Effector memory CD8-positive, alpha-beta T cell (primary cell): ENCODE measurements around the gene PPFIA3.

Source experiments
- ATAC-seq: fragments of 150-1000 bp; cut with Tn5 transposase; replicated peaks from 2 replicates; pipeline ENCODE4 v1.10.0; 2021; ENCODE audit warnings: mild to moderate bottlenecking, moderate library complexity
- DNase-seq, 3 experiments: peaks; one replicate each; pipeline ENCODE4 v3.0.0; 2021
- H3K27ac Mint-ChIP-seq, 2 donors: one replicate each; pipeline ENCODE4 v1.8.0; 2022; ENCODE audit warnings: mild to moderate bottlenecking in 2 of 2, mixed read lengths in 2 of 2, moderate library complexity in 2 of 2
- H3K27me3 Mint-ChIP-seq, 2 donors: one replicate each; pipeline ENCODE4 v1.8.0; 2022; ENCODE audit warnings: mixed read lengths in 2 of 2
- H3K36me3 Mint-ChIP-seq: one replicate; pipeline ENCODE4 v1.8.0; 2022; ENCODE audit warnings: mild to moderate bottlenecking, moderate library complexity, mixed read lengths; ENCODE audit not compliant: insufficient read depth
- H3K4me1 Mint-ChIP-seq, 2 donors: one replicate each; pipeline ENCODE4 v1.8.0; 2022; ENCODE audit warnings: low read depth in 2 of 2, mixed read lengths in 2 of 2
- H3K4me3 Mint-ChIP-seq, 2 donors: one replicate each; pipeline ENCODE4 v1.8.0; 2022; ENCODE audit warnings: mild to moderate bottlenecking in 2 of 2, mixed read lengths in 2 of 2, moderate library complexity in 2 of 2
- H3K9me3 Mint-ChIP-seq, 2 donors: one replicate each; pipeline ENCODE4 v1.8.0; 2022; ENCODE audit warnings: mixed read lengths in 2 of 2

Gene PPFIA3

DNA sequence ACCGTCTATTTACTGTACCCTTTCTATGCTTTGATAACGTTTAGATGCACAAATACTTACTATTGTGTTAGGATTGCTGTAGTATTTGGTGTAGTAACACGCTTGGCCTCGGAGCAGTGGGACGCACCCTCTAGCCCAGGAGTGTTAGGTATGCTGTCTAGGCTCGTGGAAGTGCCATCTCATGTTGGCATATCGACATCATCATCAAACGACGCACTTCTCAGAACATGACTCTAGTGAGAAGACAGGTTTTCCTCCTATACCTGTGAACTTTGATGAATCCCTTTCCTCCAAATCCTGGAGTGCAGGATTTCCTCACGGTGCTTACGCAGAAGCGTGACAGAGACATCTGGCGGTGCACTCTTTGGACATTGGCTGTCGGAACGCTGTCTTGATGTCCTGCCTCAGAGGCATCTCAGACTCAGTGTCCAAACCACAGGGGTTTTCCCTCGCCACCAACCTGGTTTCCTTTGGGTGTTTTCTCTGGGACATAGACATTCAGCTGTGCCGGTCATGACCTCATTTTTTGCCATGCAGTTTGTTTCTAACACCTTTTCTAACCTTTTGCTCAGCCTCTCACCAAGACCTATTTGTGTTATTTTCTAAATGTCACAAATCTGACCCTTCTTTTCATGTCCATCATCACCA, 27.8 kb upstream of the PPFIA3 start:
- peaks cover 89% of the 10 kb centered on the region for H3K36me3 Mint-ChIP-seq
- peak overlapping the region in 1 of 2 donors; percentile 68 for H3K27ac Mint-ChIP-seq
- no peak overlapping the region for H3K4me3 Mint-ChIP-seq
- no peaks in the 10 kb centered on the region for H3K9me3 Mint-ChIP-seq
- no peak for DNase-seq
- H3K27me3 Mint-ChIP-seq, result no peaks in the 10 kb centered on the region
- peaks cover 9 to 31% of the 10 kb centered on the region in 2 donors for H3K4me1 Mint-ChIP-seq
- peak; percentile 61 for ATAC-seq

DNA sequence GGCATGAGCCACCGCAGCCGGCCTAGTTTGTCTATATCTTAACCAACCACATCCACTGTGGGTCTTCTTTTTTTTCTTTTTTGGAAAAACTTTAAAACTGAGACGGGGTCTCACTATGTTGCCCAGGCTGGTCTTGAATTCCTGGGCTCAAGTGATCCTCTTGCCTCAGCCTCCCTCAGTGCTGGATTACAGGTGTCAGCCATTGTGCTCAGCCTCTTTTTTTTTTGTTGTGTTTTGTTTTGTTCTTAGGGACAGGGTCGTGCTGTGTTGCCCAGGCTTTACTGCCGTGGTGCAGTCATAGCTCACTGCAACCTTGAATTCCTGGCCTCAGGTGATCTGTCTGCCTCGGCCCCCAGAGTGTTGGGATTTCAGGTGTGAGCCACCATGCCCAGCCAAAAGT, 26.7 kb upstream of the PPFIA3 start:
- DNase-seq, result no peak
- peaks cover 84% of the 10 kb centered on the region for H3K36me3 Mint-ChIP-seq
- no peaks in the 10 kb centered on the region for H3K9me3 Mint-ChIP-seq
- peak overlapping the region in 1 of 2 donors; percentile 66 for H3K27ac Mint-ChIP-seq
- no peak for ATAC-seq
- H3K4me1 Mint-ChIP-seq, result peaks cover 0 to 22% of the 10 kb centered on the region in 2 donors
- H3K4me3 Mint-ChIP-seq, result no peak overlapping the region
- H3K27me3 Mint-ChIP-seq, result no peaks in the 10 kb centered on the region

GRCh38 chr19:49094505-49095482, 24.6 kb upstream of the PPFIA3 start:
- H3K36me3 Mint-ChIP-seq, result peaks cover 85% of the 10 kb centered on the region
- H3K4me3 Mint-ChIP-seq, result no peak overlapping the region
- ATAC-seq, result no peak
- DNase-seq, result no peak
- no peaks in the 10 kb centered on the region for H3K27me3 Mint-ChIP-seq
- H3K4me1 Mint-ChIP-seq, result peaks cover 0 to 19% of the 10 kb centered on the region in 2 donors
- H3K27ac Mint-ChIP-seq, result peak overlapping the region in 1 of 2 donors; percentile 67
- no peaks in the 10 kb centered on the region for H3K9me3 Mint-ChIP-seq

DNA sequence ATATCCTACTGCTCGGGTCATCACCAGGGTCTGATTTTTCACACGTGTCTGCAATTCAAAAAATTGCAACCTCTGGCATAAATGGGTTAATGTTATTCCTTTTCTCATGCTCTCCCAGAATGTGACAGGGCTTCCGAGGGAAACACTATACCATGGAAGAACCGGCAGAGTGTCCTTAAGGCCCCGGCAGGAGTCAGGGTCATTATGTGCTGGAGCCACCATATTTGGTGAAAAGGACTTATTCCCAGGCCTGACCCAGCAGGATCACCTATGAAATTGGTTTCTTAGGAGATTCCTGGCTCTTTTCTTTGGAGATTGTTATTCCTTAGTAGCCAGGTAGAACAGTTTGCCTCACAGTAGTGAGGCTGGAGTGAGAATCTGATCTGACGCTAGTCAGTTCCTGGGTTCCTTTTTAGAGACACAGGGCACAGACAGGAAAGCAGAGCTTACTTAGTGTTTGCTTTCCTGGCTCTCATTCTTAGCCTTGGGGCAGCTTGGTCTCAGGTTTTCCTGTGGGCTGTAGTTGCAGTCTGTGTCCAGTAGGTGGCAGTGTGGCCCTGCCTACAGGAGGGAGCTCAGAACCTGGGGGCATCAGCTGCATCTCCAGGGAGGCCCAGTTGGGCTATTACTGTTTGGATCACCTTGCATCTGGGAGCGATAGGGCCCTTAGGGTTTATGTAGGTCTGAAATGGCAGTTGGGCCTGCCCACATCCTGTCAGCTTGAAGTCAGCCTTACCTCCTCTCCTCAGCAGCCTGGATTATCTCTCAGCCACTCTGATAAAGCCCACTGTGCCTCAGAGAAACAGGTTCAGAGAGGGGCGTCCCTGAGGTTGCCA, 21.7 kb upstream of the PPFIA3 start:
- peak; percentile 69 to 78 (median 73) for DNase-seq
- no peaks in the 10 kb centered on the region for H3K27me3 Mint-ChIP-seq
- no peaks in the 10 kb centered on the region for H3K9me3 Mint-ChIP-seq
- no peak overlapping the region for H3K27ac Mint-ChIP-seq
- peaks cover 1 to 6% of the 10 kb centered on the region in 2 donors for H3K4me1 Mint-ChIP-seq
- no peak overlapping the region for H3K4me3 Mint-ChIP-seq
- H3K36me3 Mint-ChIP-seq, result peaks cover 77% of the 10 kb centered on the region
- ATAC-seq, result peak; percentile 95

DNA sequence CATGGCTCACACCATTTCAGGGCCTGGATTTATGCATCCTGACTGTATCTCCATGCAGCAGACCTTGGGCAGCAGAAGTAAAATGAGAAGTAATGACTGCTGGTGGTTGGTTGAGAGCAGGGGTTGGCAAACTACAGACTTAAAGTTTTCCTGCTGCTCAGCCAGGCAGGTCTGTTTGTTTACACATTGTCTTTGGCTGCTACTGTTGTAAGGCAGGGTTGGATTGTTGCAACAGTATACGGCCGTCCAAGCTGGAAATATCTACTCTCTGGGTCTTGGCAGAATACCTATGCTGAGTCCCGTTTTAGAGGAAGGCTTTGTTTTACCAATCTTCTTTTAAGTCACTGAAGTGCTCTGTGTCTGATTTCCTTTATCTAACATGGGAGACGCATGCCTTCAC, 20.5 kb upstream of the PPFIA3 start:
- no peak overlapping the region for H3K4me3 Mint-ChIP-seq
- peaks cover 1 to 6% of the 10 kb centered on the region in 2 donors for H3K4me1 Mint-ChIP-seq
- no peak for DNase-seq
- ATAC-seq, result no peak
- H3K9me3 Mint-ChIP-seq, result no peaks in the 10 kb centered on the region
- H3K36me3 Mint-ChIP-seq, result peaks cover 71% of the 10 kb centered on the region
- no peaks in the 10 kb centered on the region for H3K27me3 Mint-ChIP-seq
- no peak overlapping the region for H3K27ac Mint-ChIP-seq

DNA sequence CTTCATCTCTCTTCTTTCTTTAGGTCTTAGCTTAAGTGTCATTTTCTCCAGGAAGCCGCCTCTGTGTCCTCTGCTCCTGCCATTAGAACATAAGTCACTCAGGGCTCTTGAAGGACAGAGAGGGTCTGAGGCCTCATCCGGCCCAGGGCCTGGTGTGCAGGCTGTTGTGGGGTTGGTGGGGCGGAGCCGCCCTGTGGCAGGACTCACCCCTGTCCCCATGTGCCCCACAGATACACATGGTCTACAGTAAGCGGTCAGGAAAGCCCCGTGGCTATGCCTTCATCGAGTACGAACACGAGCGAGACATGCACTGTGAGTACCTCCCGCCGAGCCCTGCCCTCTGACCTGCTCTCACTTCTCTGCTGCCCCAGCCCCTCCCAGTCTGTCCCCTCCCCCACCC, 18.2 kb upstream of the PPFIA3 start:
- peak overlapping the region in 1 of 2 donors; percentile 54 for H3K27ac Mint-ChIP-seq
- DNase-seq (no peak), ATAC-seq (no peak)
- H3K9me3 Mint-ChIP-seq, result no peaks in the 10 kb centered on the region
- no peaks in the 10 kb centered on the region for H3K27me3 Mint-ChIP-seq
- no peak overlapping the region for H3K4me3 Mint-ChIP-seq
- H3K4me1 Mint-ChIP-seq, result peaks cover 1 to 6% of the 10 kb centered on the region in 2 donors
- peaks cover 64% of the 10 kb centered on the region for H3K36me3 Mint-ChIP-seq

DNA sequence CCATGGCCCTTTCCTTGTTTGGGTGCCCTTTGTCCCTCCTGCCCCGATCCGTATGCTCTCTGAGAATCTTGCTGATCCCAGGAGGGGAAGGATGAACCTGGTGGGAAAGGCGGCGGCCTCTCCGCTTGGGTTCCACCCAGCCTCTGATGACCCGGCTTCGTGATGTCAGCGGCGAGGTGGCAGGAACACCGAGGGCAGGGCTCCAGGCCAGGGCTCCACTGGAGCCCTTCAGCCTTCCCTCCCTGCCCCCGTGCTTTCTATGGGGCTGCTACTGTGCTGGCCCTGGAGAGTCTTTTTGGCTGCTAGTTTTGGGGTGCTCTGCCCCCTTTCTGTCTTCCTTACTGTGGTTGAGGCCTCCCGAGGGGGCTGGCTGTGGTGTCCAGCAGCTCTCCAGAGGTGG, 17.0 kb upstream of the PPFIA3 start:
- H3K9me3 Mint-ChIP-seq, result no peaks in the 10 kb centered on the region
- no peak overlapping the region for H3K27ac Mint-ChIP-seq
- ATAC-seq, result no peak
- no peak overlapping the region for H3K4me3 Mint-ChIP-seq
- DNase-seq, result no peak
- peaks cover 8 to 11% of the 10 kb centered on the region in 2 donors for H3K4me1 Mint-ChIP-seq
- H3K36me3 Mint-ChIP-seq, result peaks cover 68% of the 10 kb centered on the region
- no peaks in the 10 kb centered on the region for H3K27me3 Mint-ChIP-seq

DNA sequence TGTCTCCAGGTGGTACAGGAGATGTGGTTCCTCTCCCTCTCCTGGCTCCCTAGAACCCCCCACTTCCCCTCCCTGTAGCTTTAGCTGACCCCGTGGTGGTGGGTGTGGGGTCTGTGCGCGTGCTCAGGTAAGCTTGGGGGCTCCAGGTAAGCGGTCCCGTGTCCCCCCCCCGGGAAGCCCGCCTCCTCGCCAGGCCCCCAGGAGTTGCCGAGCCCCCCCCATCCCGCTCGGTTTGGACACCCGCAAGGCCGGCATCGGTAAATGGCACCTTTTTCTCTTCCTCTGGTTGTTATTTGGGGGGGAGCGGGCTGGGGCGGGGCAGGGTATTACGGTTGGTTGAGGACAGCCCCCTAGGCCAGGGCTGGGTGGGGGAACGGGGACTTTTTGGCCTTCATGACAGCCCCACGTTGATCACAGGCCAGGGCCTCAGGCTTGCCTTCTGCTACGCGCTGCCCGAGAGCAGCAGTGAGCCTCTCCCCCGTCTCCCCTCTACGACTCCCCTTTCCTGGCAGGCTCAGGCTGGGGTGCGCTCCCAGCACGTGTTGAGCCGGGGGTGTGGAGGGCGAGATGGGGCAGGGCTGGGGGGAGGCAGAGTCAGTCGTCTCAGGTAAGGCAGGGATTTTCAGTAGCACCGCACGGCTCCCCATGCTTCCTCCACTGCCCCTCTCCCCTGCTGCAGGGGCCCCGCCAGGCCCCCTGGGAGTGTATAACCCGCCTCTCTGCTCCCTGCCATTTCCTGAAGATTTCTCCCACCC, 15.8 kb upstream of the PPFIA3 start:
- no peak for DNase-seq
- no peak for ATAC-seq
- H3K27ac Mint-ChIP-seq, result no peak overlapping the region
- peaks cover 64% of the 10 kb centered on the region for H3K36me3 Mint-ChIP-seq
- H3K4me1 Mint-ChIP-seq, result peaks cover 7 to 11% of the 10 kb centered on the region in 2 donors
- no peaks in the 10 kb centered on the region for H3K27me3 Mint-ChIP-seq
- H3K9me3 Mint-ChIP-seq, result no peaks in the 10 kb centered on the region
- no peak overlapping the region for H3K4me3 Mint-ChIP-seq

GRCh38 chr19:49104229-49104864, 15.0 kb upstream of the PPFIA3 start:
- Mint-ChIP-seq H3K4me1 (peaks cover 7 to 11% of the 10 kb centered on the region in 2 donors), H3K36me3 (peaks cover 60% of the 10 kb centered on the region)

GRCh38 chr19:49106648-49107135, 12.7 kb upstream of the PPFIA3 start:
- H3K4me3 Mint-ChIP-seq, result no peak overlapping the region
- H3K27me3 Mint-ChIP-seq, result no peaks in the 10 kb centered on the region
- peaks cover 40% of the 10 kb centered on the region for H3K36me3 Mint-ChIP-seq
- H3K4me1 Mint-ChIP-seq, result peaks cover 5 to 7% of the 10 kb centered on the region in 2 donors
- H3K27ac Mint-ChIP-seq, result peak overlapping the region in 1 of 2 donors; percentile 68
- DNase-seq, result peak; percentile 53 to 62 (median 61)
- ATAC-seq, result peak; percentile 85
- no peaks in the 10 kb centered on the region for H3K9me3 Mint-ChIP-seq

More at GRCh38 chr19:49104229-49104864, 15.0 kb upstream of the PPFIA3 start:
- peak overlapping the region; percentile 6 to 64 for H3K27ac Mint-ChIP-seq
- no peak overlapping the region for H3K4me3 Mint-ChIP-seq
- H3K9me3 Mint-ChIP-seq, result no peaks in the 10 kb centered on the region
- H3K27me3 Mint-ChIP-seq, result no peaks in the 10 kb centered on the region
- no peak for DNase-seq
- ATAC-seq, result no peak

DNA sequence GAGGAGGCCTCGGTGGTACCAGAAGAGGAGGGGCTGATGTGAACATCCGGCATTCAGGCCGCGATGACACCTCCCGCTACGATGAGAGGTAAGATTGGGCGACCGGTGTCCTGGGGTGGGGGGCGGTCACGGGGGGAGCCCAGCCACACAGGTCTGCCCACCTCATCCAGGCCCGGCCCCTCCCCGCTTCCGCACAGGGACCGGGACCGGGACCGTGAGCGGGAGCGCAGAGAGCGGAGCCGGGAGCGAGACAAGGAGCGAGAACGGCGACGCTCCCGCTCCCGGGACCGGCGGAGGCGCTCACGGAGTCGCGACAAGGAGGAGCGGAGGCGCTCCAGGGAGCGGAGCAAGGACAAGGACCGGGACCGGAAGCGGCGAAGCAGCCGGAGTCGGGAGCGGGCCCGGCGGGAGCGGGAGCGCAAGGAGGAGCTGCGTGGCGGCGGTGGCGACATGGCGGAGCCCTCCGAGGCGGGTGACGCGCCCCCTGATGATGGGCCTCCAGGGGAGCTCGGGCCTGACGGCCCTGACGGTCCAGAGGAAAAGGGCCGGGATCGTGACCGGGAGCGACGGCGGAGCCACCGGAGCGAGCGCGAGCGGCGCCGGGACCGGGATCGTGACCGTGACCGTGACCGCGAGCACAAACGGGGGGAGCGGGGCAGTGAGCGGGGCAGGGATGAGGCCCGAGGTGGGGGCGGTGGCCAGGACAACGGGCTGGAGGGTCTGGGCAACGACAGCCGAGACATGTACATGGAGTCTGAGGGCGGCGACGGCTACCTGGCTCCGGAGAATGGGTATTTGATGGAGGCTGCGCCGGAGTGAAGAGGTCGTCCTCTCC, 11.5 kb upstream of the PPFIA3 start:
- Mint-ChIP-seq H3K4me3 (no peak overlapping the region), H3K27ac (no peak overlapping the region), H3K36me3 (peaks cover 36% of the 10 kb centered on the region), H3K4me1 (peaks cover 5 to 7% of the 10 kb centered on the region in 2 donors), H3K27me3 (no peaks in the 10 kb centered on the region), H3K9me3 (no peaks in the 10 kb centered on the region)
- ATAC-seq (no peak), DNase-seq (no peak)
